H9 (cell line): ENCODE results near the gene PDCD10. TPM values are rescaled to one million over a fixed set of nuclear protein-coding genes. Genes with fewer than 3 reads are reported as not detected.
A peak's percentile ranks its signal among the peaks of the same experiment; 100 is the strongest.

Source experiments
- DNase-seq: peaks from one replicate; pipeline ENCODE4 v3.0.0-alpha.2; 2017
- H2AFZ ChIP-seq: one replicate; pipeline ENCODE4 v1.6.1; 2013; ENCODE audit warnings: mild to moderate bottlenecking, low read length, control low read depth, moderate library complexity
- H2AK5ac ChIP-seq: 2 replicates; pipeline ENCODE4 v1.6.1; 2013; ENCODE audit warnings: low read length, control low read depth, mixed read lengths; ENCODE audit not compliant: insufficient read length
- H2BK120ac ChIP-seq: one replicate; pipeline ENCODE4 v1.6.1; 2013; ENCODE audit warnings: low read depth, mild to moderate bottlenecking, low read length, control low read depth, inconsistent platforms; ENCODE audit not compliant: poor library complexity, severe bottlenecking
- H2BK12ac ChIP-seq: 2 replicates; pipeline ENCODE4 v1.6.1; 2013; ENCODE audit warnings: low read length, control low read depth, mixed read lengths, low read depth; ENCODE audit not compliant: insufficient read length
- H2BK15ac ChIP-seq: 2 replicates; pipeline ENCODE4 v1.6.1; 2013; ENCODE audit warnings: low read depth, low read length, control low read depth
- H2BK20ac ChIP-seq: one replicate; pipeline ENCODE4 v1.6.1; 2013; ENCODE audit warnings: low read depth, mild to moderate bottlenecking, low read length, control low read depth, inconsistent platforms; ENCODE audit not compliant: poor library complexity, severe bottlenecking
- H2BK5ac ChIP-seq: 2 replicates; pipeline ENCODE4 v1.6.1; 2013; ENCODE audit warnings: low read length, control low read depth, mixed read lengths; ENCODE audit not compliant: insufficient read length
- H3K14ac ChIP-seq: 2 replicates; pipeline ENCODE4 v1.6.1; 2013; ENCODE audit warnings: low read length, control low read depth; ENCODE audit not compliant: insufficient read depth
- H3K18ac ChIP-seq: 2 replicates; pipeline ENCODE4 v1.6.1; 2013; ENCODE audit warnings: low read depth, mild to moderate bottlenecking, mixed read lengths, low read length, control low read depth; ENCODE audit not compliant: insufficient read length
- H3K23ac ChIP-seq: 2 replicates; pipeline ENCODE4 v1.6.1; 2013; ENCODE audit warnings: low read length, control low read depth, mixed read lengths, low read depth; ENCODE audit not compliant: insufficient read length
- H3K23me2 ChIP-seq: 2 replicates; pipeline ENCODE4 v1.6.1; 2013; ENCODE audit warnings: low read depth, mild to moderate bottlenecking, mixed read lengths, low read length, control low read depth; ENCODE audit not compliant: insufficient read length, poor library complexity, severe bottlenecking
- H3K27ac ChIP-seq: 2 replicates; pipeline ENCODE4 v1.5.1; 2013; ENCODE audit warnings: low read length, control low read depth, mixed read lengths, low read depth; ENCODE audit not compliant: insufficient read length
- H3K27me3 ChIP-seq: 2 replicates; pipeline ENCODE4 v1.6.1; 2013; ENCODE audit warnings: low read length, control low read depth, inconsistent platforms; ENCODE audit not compliant: insufficient read depth
- H3K4ac ChIP-seq: 2 replicates; pipeline ENCODE4 v1.6.1; 2013; ENCODE audit warnings: low read depth, mild to moderate bottlenecking, control low read depth, inconsistent platforms, low read length, moderate library complexity
- H3K4me1 ChIP-seq: 2 replicates; pipeline ENCODE4 v1.6.1; 2013; ENCODE audit warnings: low read length, control low read depth, inconsistent platforms; ENCODE audit not compliant: insufficient read depth
- H3K4me2 ChIP-seq: 2 replicates; pipeline ENCODE4 v1.6.1; 2013; ENCODE audit warnings: low read length, control low read depth, mixed read lengths; ENCODE audit not compliant: insufficient read length, insufficient read depth
- H3K56ac ChIP-seq: 2 replicates; pipeline ENCODE4 v1.6.1; 2013; ENCODE audit warnings: low read depth, mild to moderate bottlenecking, mixed read lengths, low read length, control low read depth; ENCODE audit not compliant: insufficient read length
- H3K79me1 ChIP-seq: 2 replicates; pipeline ENCODE4 v1.6.1; 2013; ENCODE audit warnings: low read depth, mild to moderate bottlenecking, moderate library complexity, low read length, control low read depth, inconsistent platforms; ENCODE audit not compliant: insufficient read depth, poor library complexity, severe bottlenecking
- H3K79me2 ChIP-seq: 2 replicates; pipeline ENCODE4 v1.6.1; 2013; ENCODE audit warnings: low read length, control low read depth, inconsistent platforms; ENCODE audit not compliant: insufficient read depth
- H3K9ac ChIP-seq: 2 replicates; pipeline ENCODE4 v1.6.1; 2013; ENCODE audit warnings: low read length, control low read depth, mixed read lengths; ENCODE audit not compliant: insufficient read length; ENCODE audit errors: extremely low read depth
- H3K9me3 ChIP-seq: one replicate; pipeline ENCODE4 v1.6.1; 2013; ENCODE audit warnings: low read depth, low read length, inconsistent platforms; ENCODE audit not compliant: control insufficient read depth
- H3T11ph ChIP-seq: one replicate; pipeline ENCODE4 v1.6.1; 2013; ENCODE audit warnings: mild to moderate bottlenecking, low read length, control low read depth, inconsistent platforms
- H4K20me1 ChIP-seq: one replicate; pipeline ENCODE4 v1.6.1; 2013; ENCODE audit not compliant: control insufficient read depth, insufficient read length, insufficient read depth
- H4K5ac ChIP-seq: 2 replicates; pipeline ENCODE4 v1.6.1; 2013; ENCODE audit warnings: low read depth, mild to moderate bottlenecking, mixed read lengths, low read length, control low read depth; ENCODE audit not compliant: insufficient read length
- H4K8ac ChIP-seq: replicated peaks from 2 replicates; pipeline ENCODE4 v1.6.1; 2013; ENCODE audit warnings: low read length, control low read depth, mixed read lengths, low read depth; ENCODE audit not compliant: insufficient read length
- H4K91ac ChIP-seq: 2 replicates; pipeline ENCODE4 v1.6.1; 2013; ENCODE audit warnings: low read depth, mild to moderate bottlenecking, moderate library complexity, mixed read lengths, low read length, control low read depth; ENCODE audit not compliant: insufficient read length
- H3K27ac Mint-ChIP-seq, 3 experiments: 2 replicates in 2 of 3; 3 replicates in 1 of 3; pipeline ENCODE4 v1.8.0; 2020 to 2021; ENCODE audit warnings: mixed read lengths in 3 of 3, mild to moderate bottlenecking in 1 of 3, moderate library complexity in 1 of 3
- H3K27me3 Mint-ChIP-seq: 2 replicates; pipeline ENCODE4 v1.8.0; 2021; ENCODE audit warnings: low read depth, mild to moderate bottlenecking, moderate library complexity, mixed read lengths
- H3K36me3 Mint-ChIP-seq, 3 experiments: 2 replicates in 2 of 3; 3 replicates in 1 of 3; pipeline ENCODE4 v1.8.0; 2020 to 2021; ENCODE audit warnings: low read depth in 3 of 3, mixed read lengths in 3 of 3; ENCODE audit not compliant: insufficient read depth in 1 of 3
- H3K4me1 Mint-ChIP-seq, 2 experiments: 2 replicates each; pipeline ENCODE4 v1.8.0; 2020; ENCODE audit warnings: mixed read lengths in 2 of 2
- H3K4me3 Mint-ChIP-seq, 2 experiments: 2 replicates in 1 of 2; 3 replicates in 1 of 2; pipeline ENCODE4 v1.8.0; 2020 to 2021; ENCODE audit warnings: mild to moderate bottlenecking in 2 of 2, mixed read lengths in 2 of 2, moderate library complexity in 1 of 2
- H3K9me3 Mint-ChIP-seq, 2 experiments: 2 replicates in 1 of 2; 3 replicates in 1 of 2; pipeline ENCODE4 v1.8.0; 2020; ENCODE audit warnings: mild to moderate bottlenecking in 2 of 2, mixed read lengths in 2 of 2, moderate library complexity in 1 of 2
- total RNA-seq: library from RNA; stranded (reverse); gene quantifications from 2 replicates; pipeline ENCODE4 v1.2.1, GENCODE V29; 2021
- TF ChIP-seq, protein P1 (sequence below): fragments of 200-600 bp; sonication (generic); conservative IDR thresholded peaks from 3 replicates; pipeline ENCODE4 v1.8.0; 2021; ENCODE audit warnings: antibody characterized with exemption, mild to moderate bottlenecking

PDCD10 gene
- total RNA-seq, 1 experiment from 2014 or later = 64.3 TPM

DNA sequence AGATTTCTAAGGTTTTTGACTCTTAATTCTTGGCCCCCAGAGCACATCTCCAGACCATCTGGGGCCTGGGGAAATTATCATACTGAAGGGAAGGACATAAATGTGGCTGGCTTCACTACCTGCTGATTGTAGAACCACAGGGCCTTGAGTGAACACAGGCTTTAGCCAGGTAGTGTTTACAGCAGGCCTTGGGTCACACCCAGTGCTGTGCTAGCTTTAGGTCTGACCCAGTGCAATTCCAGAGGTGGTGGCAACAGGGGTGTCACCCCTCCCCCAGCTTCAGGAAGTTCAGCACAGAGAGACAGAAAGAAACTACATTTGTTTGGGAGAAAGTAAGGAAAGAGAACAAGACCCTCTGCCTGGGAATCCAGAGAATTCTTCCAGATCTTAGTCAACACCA is 24.1 kb downstream of the PDCD10 start:
- Histone ChIP-seq H3K4me2 (no peak overlapping the region), H3T11ph (no peak overlapping the region), H2BK20ac (no peak overlapping the region), H2BK15ac (no peak overlapping the region), H2AK5ac (no peak overlapping the region), H2BK12ac (no peak overlapping the region), H3K18ac (no peak overlapping the region), H3K79me1 (peaks cover 4% of the 10 kb centered on the region), H4K8ac (no peak overlapping the region), H3K4ac (no peak overlapping the region), H3K27me3 (no peaks in the 10 kb centered on the region), H4K5ac (no peak overlapping the region), H3K79me2 (peaks cover 6% of the 10 kb centered on the region; the same call in 1 of the 2 replicates), H3K14ac (no peak overlapping the region), H3K56ac (no peak overlapping the region), H4K91ac (no peak overlapping the region), H2BK120ac (no peak overlapping the region), H2BK5ac (no peak overlapping the region), H3K23ac (no peak overlapping the region), H4K20me1 (no peaks in the 10 kb centered on the region), H3K9me3 (no peaks in the 10 kb centered on the region), H2AFZ (no peak overlapping the region), H3K27ac (no peak overlapping the region), H3K9ac (no peak overlapping the region), H3K4me1 (no peaks in the 10 kb centered on the region), H3K23me2 (no peaks in the 10 kb centered on the region)
- TF ChIP-seq, protein P1, sequence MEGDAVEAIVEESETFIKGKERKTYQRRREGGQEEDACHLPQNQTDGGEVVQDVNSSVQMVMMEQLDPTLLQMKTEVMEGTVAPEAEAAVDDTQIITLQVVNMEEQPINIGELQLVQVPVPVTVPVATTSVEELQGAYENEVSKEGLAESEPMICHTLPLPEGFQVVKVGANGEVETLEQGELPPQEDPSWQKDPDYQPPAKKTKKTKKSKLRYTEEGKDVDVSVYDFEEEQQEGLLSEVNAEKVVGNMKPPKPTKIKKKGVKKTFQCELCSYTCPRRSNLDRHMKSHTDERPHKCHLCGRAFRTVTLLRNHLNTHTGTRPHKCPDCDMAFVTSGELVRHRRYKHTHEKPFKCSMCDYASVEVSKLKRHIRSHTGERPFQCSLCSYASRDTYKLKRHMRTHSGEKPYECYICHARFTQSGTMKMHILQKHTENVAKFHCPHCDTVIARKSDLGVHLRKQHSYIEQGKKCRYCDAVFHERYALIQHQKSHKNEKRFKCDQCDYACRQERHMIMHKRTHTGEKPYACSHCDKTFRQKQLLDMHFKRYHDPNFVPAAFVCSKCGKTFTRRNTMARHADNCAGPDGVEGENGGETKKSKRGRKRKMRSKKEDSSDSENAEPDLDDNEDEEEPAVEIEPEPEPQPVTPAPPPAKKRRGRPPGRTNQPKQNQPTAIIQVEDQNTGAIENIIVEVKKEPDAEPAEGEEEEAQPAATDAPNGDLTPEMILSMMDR = no peak
- peak overlapping the region; percentile 17 to 76 (median 19); a peak in 4 of 7 replicates for H3K27ac Mint-ChIP-seq
- peaks cover 42 to 56% (median 46%) of the 10 kb centered on the region in 3 experiments for H3K36me3 Mint-ChIP-seq
- peaks cover 5 to 7% of the 10 kb centered on the region in 2 experiments; a peak in 2 of 4 replicates for H3K4me1 Mint-ChIP-seq
- no peaks in the 10 kb centered on the region for H3K27me3 Mint-ChIP-seq
- H3K4me3 Mint-ChIP-seq = no peak overlapping the region
- no peak for DNase-seq
- peaks cover 0 to 4% of the 10 kb centered on the region in 2 experiments; a peak in 1 of 5 replicates for H3K9me3 Mint-ChIP-seq
